Keratinocyte (primary cell): ENCODE results near the gene C1S.

Experiments used
- EZH2 ChIP-seq: IDR thresholded peaks from one replicate; pipeline ENCODE4 v1.6.1; 2012; ENCODE audit warnings: inconsistent platforms, mild to moderate bottlenecking, low read length, moderate library complexity
- TF ChIP-seq, protein P1 (sequence below), 3 experiments: IDR thresholded peaks in 1 of 3; conservative IDR thresholded peaks in 1 of 3; optimal IDR thresholded peaks in 1 of 3; 2 replicates in 2 of 3; 3 replicates in 1 of 3; pipeline versions ENCODE3 to v1.5.1; 2011; ENCODE audit warnings: low read length in 3 of 3, mild to moderate bottlenecking in 3 of 3, moderate library complexity in 2 of 3, control low read depth in 1 of 3, inconsistent platforms in 1 of 3; ENCODE audit not compliant: insufficient read depth in 2 of 3; ENCODE audit errors: extremely low read depth in 1 of 3

DNA sequence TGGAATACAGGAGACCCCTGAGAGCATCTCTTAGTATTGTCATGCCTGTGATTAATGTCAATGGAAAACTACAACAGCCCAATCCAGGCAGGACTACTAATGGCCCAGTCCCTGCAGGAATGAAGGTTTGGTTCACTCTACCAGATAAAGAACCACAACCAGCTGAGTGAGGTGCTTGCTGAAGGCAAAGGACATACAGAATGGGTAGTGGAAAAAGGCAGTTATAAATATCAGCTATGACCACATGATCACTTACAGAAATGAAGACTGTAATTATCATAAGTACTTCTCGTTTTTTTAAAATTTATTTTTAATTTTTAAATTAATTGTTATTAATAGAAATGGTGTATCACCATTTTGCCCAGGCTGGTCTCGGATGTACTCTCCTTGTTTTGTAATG, 25.1 kb upstream of the C1S start:
- TF ChIP-seq, protein P1, sequence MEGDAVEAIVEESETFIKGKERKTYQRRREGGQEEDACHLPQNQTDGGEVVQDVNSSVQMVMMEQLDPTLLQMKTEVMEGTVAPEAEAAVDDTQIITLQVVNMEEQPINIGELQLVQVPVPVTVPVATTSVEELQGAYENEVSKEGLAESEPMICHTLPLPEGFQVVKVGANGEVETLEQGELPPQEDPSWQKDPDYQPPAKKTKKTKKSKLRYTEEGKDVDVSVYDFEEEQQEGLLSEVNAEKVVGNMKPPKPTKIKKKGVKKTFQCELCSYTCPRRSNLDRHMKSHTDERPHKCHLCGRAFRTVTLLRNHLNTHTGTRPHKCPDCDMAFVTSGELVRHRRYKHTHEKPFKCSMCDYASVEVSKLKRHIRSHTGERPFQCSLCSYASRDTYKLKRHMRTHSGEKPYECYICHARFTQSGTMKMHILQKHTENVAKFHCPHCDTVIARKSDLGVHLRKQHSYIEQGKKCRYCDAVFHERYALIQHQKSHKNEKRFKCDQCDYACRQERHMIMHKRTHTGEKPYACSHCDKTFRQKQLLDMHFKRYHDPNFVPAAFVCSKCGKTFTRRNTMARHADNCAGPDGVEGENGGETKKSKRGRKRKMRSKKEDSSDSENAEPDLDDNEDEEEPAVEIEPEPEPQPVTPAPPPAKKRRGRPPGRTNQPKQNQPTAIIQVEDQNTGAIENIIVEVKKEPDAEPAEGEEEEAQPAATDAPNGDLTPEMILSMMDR (optimal IDR thresholded peaks at IDR 0.05 in 1 of 3, IDR thresholded peaks at IDR 0.05 in 1 of 3, conservative IDR thresholded peaks at IDR 0.05 in 1 of 3; ENCODE audit: extremely low read depth in 1 of 3, insufficient read depth in 2 of 3, low read length in 3 of 3) = no peak
- TF ChIP-seq EZH2 = no peak
